ENCODE results near the gene SLN.

Gene SLN

DNA sequence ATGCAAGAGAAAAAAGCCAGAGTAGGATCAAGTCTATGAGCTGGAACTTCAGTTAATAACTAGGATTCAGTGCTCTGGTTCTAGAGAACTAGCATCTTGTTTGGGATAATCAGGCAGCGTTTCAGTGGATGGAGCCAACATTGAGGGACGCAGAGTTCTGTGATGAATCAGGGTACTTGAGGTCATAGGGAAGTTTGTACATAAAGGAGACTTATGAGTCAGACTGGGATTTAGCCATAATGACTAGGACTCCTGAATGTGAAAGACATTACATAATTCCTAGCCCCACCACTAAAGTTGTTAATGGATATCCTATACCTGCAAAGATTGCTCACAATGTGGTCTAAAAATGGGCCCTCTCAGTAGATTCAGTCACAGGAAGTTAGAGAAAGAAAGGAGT lies 6.8 kb downstream of the SLN start:
- TF ChIP-seq ZNF274 (IDR thresholded peaks at IDR 0.05; ENCODE audit: low read depth, low read length), result no peak
- no peak overlapping the region for H3K4me3 ChIP-seq (ENCODE audit: low read length)

DNA sequence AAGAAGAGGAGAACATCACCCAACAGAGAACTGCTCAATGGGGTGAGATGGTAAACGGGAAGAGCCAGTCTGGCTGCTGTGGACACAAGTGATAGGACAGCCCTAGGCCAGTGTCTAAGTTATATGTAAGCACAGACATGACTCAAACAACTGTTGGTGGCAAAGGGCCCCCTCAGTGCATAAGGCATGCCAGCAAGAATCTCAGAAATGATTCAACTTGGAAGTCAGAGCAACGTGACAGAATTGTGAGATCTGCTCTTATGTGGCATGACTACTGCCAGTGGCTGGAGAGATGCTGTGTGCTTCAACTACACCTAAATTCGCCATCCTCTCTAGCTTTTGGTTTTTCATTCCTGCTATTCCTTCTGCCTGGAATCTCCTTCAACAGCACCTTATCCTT lies 7.4 kb downstream of the SLN start:
- H3K4me3 ChIP-seq (ENCODE audit: low read length), result no peak overlapping the region

GRCh38 chr11:107702723-107703122 lies 9.1 kb downstream of the SLN start:
- TF ChIP-seq ZNF274 (IDR thresholded peaks at IDR 0.05; ENCODE audit: low read depth, low read length), result no peak
- H3K4me3 ChIP-seq (ENCODE audit: low read length), result no peak overlapping the region

More for the DNA sequence above, 7.4 kb downstream of the SLN start:
- no peak for TF ChIP-seq ZNF274 (IDR thresholded peaks at IDR 0.05; ENCODE audit: low read depth, low read length)

DNA sequence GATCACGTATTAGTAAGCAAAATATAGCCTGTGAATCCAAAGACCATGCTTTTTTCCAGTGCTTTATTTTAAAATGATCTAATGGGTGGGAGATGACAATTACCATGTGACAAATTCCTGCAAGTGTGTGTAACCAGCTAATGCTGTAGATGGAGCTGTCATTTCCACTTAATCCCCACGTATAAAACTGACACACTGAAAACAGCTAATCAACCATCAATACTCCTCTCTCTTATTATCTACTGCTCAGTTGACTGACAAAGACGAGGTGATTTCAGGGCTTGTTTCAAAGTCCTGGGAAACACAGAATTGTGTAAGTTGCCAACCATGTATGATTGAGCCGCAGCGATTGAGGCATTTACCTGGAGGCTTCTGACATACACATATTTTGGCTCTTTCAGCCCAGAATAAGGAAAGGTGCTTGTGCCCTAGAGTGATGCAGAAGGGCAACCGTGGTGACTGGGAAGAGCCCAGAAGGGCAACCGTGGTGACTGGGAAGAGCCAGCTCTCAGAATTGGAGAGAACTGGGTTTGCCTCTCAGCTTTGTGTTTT lies 9.7 kb downstream of the SLN start:
- no peak overlapping the region for H3K4me3 ChIP-seq (ENCODE audit: low read length)
- TF ChIP-seq ZNF274 (IDR thresholded peaks at IDR 0.05; ENCODE audit: low read depth, low read length), result no peak

DNA sequence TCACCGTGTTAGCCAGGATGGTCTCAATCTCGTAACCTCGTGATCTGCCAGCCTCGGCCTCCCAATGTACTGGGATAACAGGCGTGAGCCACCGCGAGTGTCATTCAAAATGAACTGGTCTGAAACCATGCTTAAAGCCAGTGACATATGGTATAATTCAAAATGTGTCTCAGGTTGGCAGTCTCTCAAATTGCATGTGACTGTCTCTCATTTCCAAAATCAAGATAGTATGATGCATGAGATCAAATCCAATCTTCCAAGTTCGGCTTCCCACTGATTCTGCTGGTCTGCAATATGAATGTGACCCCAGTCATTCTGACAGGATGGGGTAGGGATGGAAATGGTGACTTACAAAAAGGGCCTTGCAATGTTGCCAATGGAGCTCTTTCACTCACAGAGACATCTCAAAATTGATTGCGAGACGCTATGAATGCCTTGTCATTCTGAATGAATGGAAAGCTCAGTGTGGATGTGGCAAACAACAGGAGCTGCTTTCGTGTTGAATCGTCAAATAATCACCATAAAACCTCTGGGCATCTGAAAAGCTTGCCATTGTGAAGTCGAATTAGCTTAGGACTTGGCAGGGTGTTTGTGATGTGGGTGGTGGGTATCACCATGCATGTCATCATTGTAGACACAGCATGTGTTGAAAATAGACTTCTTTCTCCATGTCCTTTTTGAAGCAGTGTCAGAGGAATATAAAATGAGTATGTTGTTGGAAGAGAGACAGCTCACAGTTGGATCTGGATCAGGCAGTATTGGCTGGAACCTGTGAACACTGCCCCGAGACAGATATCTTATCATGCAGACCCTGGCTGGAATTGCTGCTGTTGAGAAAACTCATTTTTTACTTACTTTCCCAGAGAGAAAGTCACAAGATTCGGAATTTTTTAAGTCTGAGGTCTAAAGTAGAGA lies 12.2 kb downstream of the SLN start:
- no peak for TF ChIP-seq ZNF274 (IDR thresholded peaks at IDR 0.05; ENCODE audit: low read depth, low read length)
- H3K4me3 ChIP-seq (ENCODE audit: low read length), result no peak overlapping the region

GRCh38 chr11:107697291-107697690 lies 14.6 kb downstream of the SLN start:
- H3K4me3 ChIP-seq (ENCODE audit: low read length), result no peak overlapping the region
- TF ChIP-seq ZNF274 (IDR thresholded peaks at IDR 0.05; ENCODE audit: low read depth, low read length), result no peak

GRCh38 chr11:107696140-107696539 lies 15.7 kb downstream of the SLN start:
- no peak overlapping the region for H3K4me3 ChIP-seq (ENCODE audit: low read length)
- TF ChIP-seq ZNF274 (IDR thresholded peaks at IDR 0.05; ENCODE audit: low read depth, low read length), result no peak

GRCh38 chr11:107695446-107695845 lies 16.4 kb downstream of the SLN start:
- TF ChIP-seq ZNF274 (IDR thresholded peaks at IDR 0.05; ENCODE audit: low read depth, low read length), result no peak
- no peak overlapping the region for H3K4me3 ChIP-seq (ENCODE audit: low read length)

GRCh38 chr11:107691000-107691750 lies 20.7 kb downstream of the SLN start:
- H3K4me3 ChIP-seq (ENCODE audit: low read length), result no peak overlapping the region
- TF ChIP-seq ZNF274 (IDR thresholded peaks at IDR 0.05; ENCODE audit: low read depth, low read length), result no peak

DNA sequence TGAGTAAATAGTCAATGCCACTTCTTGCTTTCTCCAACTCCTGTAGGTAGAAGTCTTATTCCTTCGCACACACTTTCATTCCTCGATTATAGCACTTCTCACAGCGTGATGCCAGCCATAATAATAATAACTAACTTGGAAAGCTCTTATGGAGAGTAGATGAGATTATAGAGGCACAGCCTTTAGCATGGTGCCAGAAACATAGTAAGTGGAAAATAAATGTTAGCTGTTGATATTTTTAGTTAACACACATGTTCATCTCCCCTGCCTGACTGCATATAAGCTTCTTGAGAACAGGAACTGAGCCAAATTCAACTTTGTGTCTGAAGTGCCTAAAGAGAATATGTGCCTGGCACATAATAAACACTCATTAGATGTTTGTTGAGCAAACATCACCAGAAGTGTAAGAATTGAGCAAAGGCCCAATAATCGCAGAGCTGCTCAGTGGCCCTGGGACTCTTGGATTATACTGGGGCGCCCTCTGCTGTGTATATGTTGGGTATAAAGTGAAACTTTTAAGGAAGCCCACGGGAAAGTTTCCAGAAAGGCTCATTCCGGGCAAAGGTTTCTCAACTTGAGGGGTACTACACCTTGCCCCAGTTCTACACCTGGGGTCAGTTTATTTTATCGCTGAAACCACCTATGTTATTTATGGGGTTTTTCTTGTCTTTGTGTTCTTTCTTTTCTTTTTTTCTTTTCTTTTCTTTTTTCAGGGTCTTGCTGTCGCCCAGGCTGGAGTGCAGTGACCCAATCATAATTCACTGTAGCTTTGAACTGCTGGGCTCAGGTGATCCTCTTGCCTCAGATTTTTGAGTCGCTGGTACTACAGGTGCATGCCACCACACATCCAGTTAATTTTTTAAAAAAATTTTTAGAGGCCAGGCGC lies 22.3 kb downstream of the SLN start:
- TF ChIP-seq ZNF274 (IDR thresholded peaks at IDR 0.05; ENCODE audit: low read depth, low read length), result no peak
- H3K4me3 ChIP-seq (ENCODE audit: low read length), result no peak overlapping the region

GRCh38 chr11:107688322-107688918 lies 23.4 kb downstream of the SLN start:
- H3K4me3 ChIP-seq (ENCODE audit: low read length), result no peak overlapping the region
- no peak for TF ChIP-seq ZNF274 (IDR thresholded peaks at IDR 0.05; ENCODE audit: low read depth, low read length)

GRCh38 chr11:107683807-107684206 lies 28.0 kb downstream of the SLN start:
- TF ChIP-seq ZNF274 (IDR thresholded peaks at IDR 0.05; ENCODE audit: low read depth, low read length), result no peak
- H3K4me3 ChIP-seq (ENCODE audit: low read length), result no peak overlapping the region

GRCh38 chr11:107683061-107683460 lies 28.8 kb downstream of the SLN start:
- H3K4me3 ChIP-seq (ENCODE audit: low read length), result no peak overlapping the region
- TF ChIP-seq ZNF274 (IDR thresholded peaks at IDR 0.05; ENCODE audit: low read depth, low read length), result no peak

Measured in GM08714 (cell line).